GM12891 (cell line): Measurements from ENCODE around the gene HOXD8.

Experiments used
- POLR2A ChIP-seq: IDR thresholded peaks from 2 replicates; pipeline ENCODE4 v1.6.1; 2011; ENCODE audit warnings: low read depth, low read length, control low read depth
- TAF1 ChIP-seq: IDR thresholded peaks from 2 replicates; pipeline ENCODE4 v1.6.1; 2011; ENCODE audit warnings: low read depth, low read length, control low read depth

GRCh38 chr2:176174382-176174823 lies 44.9 kb downstream of the HOXD8 start:
- TF ChIP-seq POLR2A (no peak), TAF1 (no peak)
